Caco-2 (cell line): ENCODE data around the gene PARP4. TPM values are rescaled to one million over a fixed set of nuclear protein-coding genes. Genes with fewer than 3 reads are reported as not detected.
A peak's percentile ranks its signal among the peaks of the same experiment; 100 is the strongest.

Source experiments
- BruUV-seq: library from RNA; stranded (reverse); fragments of 400-500 nt; replicated peaks from 2 replicates; lab custom pipeline; 2021; lab: Mats Ljungman, UMichigan
- CTCF ChIA-PET: fragments of 300-600 bp; sonication (Branson Sonifier 250); formaldehyde crosslinking; loops from one replicate; lab custom pipeline; 2022; ENCODE audit warnings: antibody characterized with exemption; lab: Charles Lee
- POLR2A ChIA-PET: fragments of 300-600 bp; sonication (Branson Sonifier 250); formaldehyde crosslinking; loops from one replicate; lab custom pipeline; 2022; ENCODE audit warnings: antibody characterized with exemption; lab: Charles Lee
- DNase-seq, 2 experiments: peaks; one replicate each; pipeline versions ENCODE4 v3.0.0 to v3.0.0-alpha.2; 2020 to 2022
- H3K27me3 ChIP-seq: replicated peaks from 2 replicates; pipeline ENCODE4 v1.6.0; 2011; ENCODE audit warnings: low read length; ENCODE audit not compliant: control insufficient read depth, insufficient read depth
- H3K36me3 ChIP-seq: 2 replicates; pipeline ENCODE4 v1.5.1; 2011; ENCODE audit warnings: low read length; ENCODE audit not compliant: control insufficient read depth, insufficient read depth
- H3K4me1 ChIP-seq: fragments of 250-450 bp; sonication (Bioruptor Pico); 2 replicates; pipeline ENCODE4 v1.5.1; 2020; ENCODE audit warnings: mild to moderate bottlenecking
- H3K4me3 ChIP-seq: 2 replicates; pipeline ENCODE4 v1.5.1; 2011; ENCODE audit warnings: low read depth, mild to moderate bottlenecking, control low read depth, low read length
- H3K9me3 ChIP-seq: fragments of 250-450 bp; sonication (Bioruptor Pico); 2 replicates; pipeline ENCODE4 v1.5.1; 2020; ENCODE audit warnings: mild to moderate bottlenecking, moderate library complexity
- H3K27ac Mint-ChIP-seq: one replicate; pipeline ENCODE4 v1.8.0; 2022; ENCODE audit warnings: mixed read lengths; ENCODE audit not compliant: unreplicated experiment
- H3K27me3 Mint-ChIP-seq: one replicate; pipeline ENCODE4 v1.8.0; 2022; ENCODE audit warnings: mixed read lengths; ENCODE audit not compliant: insufficient read depth, unreplicated experiment
- H3K36me3 Mint-ChIP-seq: one replicate; pipeline ENCODE4 v1.8.0; 2022; ENCODE audit warnings: mild to moderate bottlenecking, mixed read lengths; ENCODE audit not compliant: insufficient read depth, unreplicated experiment
- H3K4me1 Mint-ChIP-seq: one replicate; pipeline ENCODE4 v1.8.0; 2022; ENCODE audit warnings: low read depth, mixed read lengths; ENCODE audit not compliant: unreplicated experiment
- H3K4me3 Mint-ChIP-seq: one replicate; pipeline ENCODE4 v1.8.0; 2022; ENCODE audit warnings: mild to moderate bottlenecking, moderate library complexity, mixed read lengths; ENCODE audit not compliant: unreplicated experiment
- H3K9me3 Mint-ChIP-seq: one replicate; pipeline ENCODE4 v1.8.0; 2022; ENCODE audit warnings: mixed read lengths; ENCODE audit not compliant: unreplicated experiment
- CTCF ChIP-seq, 2 experiments: fragments of 200-600 bp in 1 of 2; IDR thresholded peaks; 1 replicate in 1 of 2; 2 replicates in 1 of 2; pipeline versions ENCODE4 v1.5.1 to v1.8.0; 2011 to 2022; ENCODE audit warnings: antibody characterized with exemption in 1 of 2, control low read depth in 1 of 2, inconsistent platforms in 1 of 2, low read depth in 1 of 2, low read length in 1 of 2, mild to moderate bottlenecking in 1 of 2, moderate library complexity in 1 of 2; ENCODE audit not compliant: insufficient read depth in 1 of 2, severe bottlenecking in 1 of 2, unreplicated experiment in 1 of 2
- intact Hi-C: fragments of 100-400 bp; cut with micrococcal nuclease; formaldehyde crosslinking; loops from one replicate; pipeline ENCODE4 v1.10.0; 2022; ENCODE audit not compliant: unreplicated experiment
- total RNA-seq: library from RNA; stranded (reverse); gene quantifications from 2 replicates; pipeline ENCODE4 v1.2.3, GENCODE V29; 2022

Gene PARP4
- total RNA-seq, 1 experiment from 2014 or later: 29.7 TPM

GRCh38 chr13:24495151-24495729 lies 17.3 kb downstream of the PARP4 start:
- H3K9me3 ChIP-seq: no peaks in the 10 kb centered on the region
- Mint-ChIP-seq H3K9me3 (no peaks in the 10 kb centered on the region), H3K27ac (peak overlapping the region; percentile 29), H3K36me3 (peaks cover 65% of the 10 kb centered on the region), H3K4me3 (no peak overlapping the region), H3K4me1 (peaks cover 7% of the 10 kb centered on the region), H3K27me3 (no peaks in the 10 kb centered on the region)
- peaks cover 3% of the 10 kb centered on the region; the same call in 1 of the 2 replicates for H3K36me3 ChIP-seq
- TF ChIP-seq CTCF (IDR thresholded peaks at IDR 0.05; ENCODE audit: insufficient read depth in 1 of 2, low read depth in 1 of 2, low read length in 1 of 2, severe bottlenecking in 1 of 2, unreplicated experiment in 1 of 2): no peak
- ChIA-PET CTCF (no interaction called here), POLR2A (interaction anchor here (0.6 to 0.8 kb wide), 2 partner anchors 18 to 392 kb away, joined by 3 read pairs; partner anchors contain the start of gene PARP4)
- intact Hi-C loops: no loop called here
- no peak overlapping the region for H3K4me3 ChIP-seq
- peak in 1 of 2 experiments; percentile 13 for DNase-seq
- no peaks in the 10 kb centered on the region for H3K4me1 ChIP-seq
- BruUV-seq: no TSS peak
- H3K27me3 ChIP-seq: no peaks in the 10 kb centered on the region

GRCh38 chr13:24493356-24493755 lies 19.2 kb downstream of the PARP4 start:
- TF ChIP-seq CTCF (IDR thresholded peaks at IDR 0.05; ENCODE audit: insufficient read depth in 1 of 2, low read depth in 1 of 2, low read length in 1 of 2, severe bottlenecking in 1 of 2, unreplicated experiment in 1 of 2): no peak
- H3K9me3 Mint-ChIP-seq: no peaks in the 10 kb centered on the region
- BruUV-seq: no TSS peak
- no peak overlapping the region for H3K4me3 Mint-ChIP-seq
- H3K27me3 Mint-ChIP-seq: no peaks in the 10 kb centered on the region
- Histone ChIP-seq H3K4me3 (no peak overlapping the region), H3K27me3 (no peaks in the 10 kb centered on the region), H3K4me1 (no peaks in the 10 kb centered on the region), H3K9me3 (no peaks in the 10 kb centered on the region), H3K36me3 (peaks cover 6% of the 10 kb centered on the region)
- no peak for DNase-seq
- H3K27ac Mint-ChIP-seq: no peak overlapping the region
- H3K36me3 Mint-ChIP-seq: peaks cover 84% of the 10 kb centered on the region
- intact Hi-C loops: no loop called here
- POLR2A ChIA-PET: no interaction called here
- peaks cover 7% of the 10 kb centered on the region for H3K4me1 Mint-ChIP-seq
- CTCF ChIA-PET: no interaction called here

- POLR2A ChIA-PET: no interaction called here
- Mint-ChIP-seq H3K27me3 (no peaks in the 10 kb centered on the region), H3K27ac (no peak overlapping the region), H3K36me3 (peaks cover 80% of the 10 kb centered on the region), H3K4me3 (no peak overlapping the region), H3K9me3 (no peaks in the 10 kb centered on the region), H3K4me1 (peaks cover 7% of the 10 kb centered on the region)
- Histone ChIP-seq H3K27me3 (no peaks in the 10 kb centered on the region), H3K9me3 (no peaks in the 10 kb centered on the region), H3K4me3 (no peak overlapping the region), H3K4me1 (no peaks in the 10 kb centered on the region), H3K36me3 (peaks cover 4% of the 10 kb centered on the region)
- intact Hi-C loops: no loop called here
- no TSS peak for BruUV-seq
- no peak for TF ChIP-seq CTCF (IDR thresholded peaks at IDR 0.05; ENCODE audit: insufficient read depth in 1 of 2, low read depth in 1 of 2, low read length in 1 of 2, severe bottlenecking in 1 of 2, unreplicated experiment in 1 of 2)
- CTCF ChIA-PET: no interaction called here
- no peak for DNase-seq
Observed at GRCh38 chr13:24491845-24492244, 20.7 kb downstream of the PARP4 start.
